Measurements from ENCODE around the gene ISG20. TPM values are rescaled to one million over a fixed set of nuclear protein-coding genes. Genes with fewer than 3 reads are reported as not detected.

Gene ISG20
- total RNA-seq, 1 experiment from 2014 or later: 14.9 TPM

DNA sequence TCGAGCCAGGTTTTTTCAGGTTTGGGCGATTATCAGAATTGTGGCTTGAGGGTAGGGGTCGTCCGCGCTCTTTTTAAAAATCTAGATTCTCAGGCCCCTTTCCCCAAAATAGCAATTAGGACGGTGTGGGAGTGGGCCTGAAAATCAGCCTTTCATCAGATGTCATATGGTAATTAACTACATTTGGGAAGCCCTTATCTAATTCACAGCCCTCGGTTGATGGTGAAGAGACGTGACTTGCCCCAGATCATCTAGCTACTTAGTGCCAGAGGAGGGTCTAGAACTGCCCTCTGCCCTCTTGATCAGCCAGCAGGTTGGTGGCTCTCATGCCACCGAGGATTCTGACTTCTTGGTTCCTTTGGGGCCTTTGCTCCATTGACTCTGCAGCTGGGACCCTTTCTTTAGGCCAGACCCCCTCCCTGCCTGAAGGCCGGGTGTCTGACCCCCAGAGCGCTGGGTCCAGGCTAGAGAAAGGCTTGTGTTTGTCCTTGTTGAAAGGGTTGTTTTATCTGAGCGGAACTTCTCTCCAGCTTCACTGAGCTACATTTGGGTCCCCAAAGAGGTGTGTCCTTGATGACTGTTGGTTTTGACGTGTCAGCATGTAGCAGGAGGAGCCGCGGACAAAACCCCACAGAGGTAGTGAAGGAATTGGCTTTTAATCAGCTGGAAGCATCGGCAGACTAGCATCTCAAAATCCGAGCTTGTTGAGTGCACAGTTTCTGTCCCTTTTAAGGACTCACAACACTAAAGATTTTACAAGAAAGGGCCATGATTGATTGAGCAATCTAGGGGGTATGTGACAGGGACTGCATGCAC, 16.8 kb upstream of the ISG20 start:
- no peaks in the 10 kb centered on the region for H3K27me3 ChIP-seq (ENCODE audit: control insufficient read depth, insufficient read depth, low read length)
- TF ChIP-seq POLR2AphosphoS5 (IDR thresholded peaks at IDR 0.05; ENCODE audit: low read depth, low read length): no peak
- TF ChIP-seq, protein P1, sequence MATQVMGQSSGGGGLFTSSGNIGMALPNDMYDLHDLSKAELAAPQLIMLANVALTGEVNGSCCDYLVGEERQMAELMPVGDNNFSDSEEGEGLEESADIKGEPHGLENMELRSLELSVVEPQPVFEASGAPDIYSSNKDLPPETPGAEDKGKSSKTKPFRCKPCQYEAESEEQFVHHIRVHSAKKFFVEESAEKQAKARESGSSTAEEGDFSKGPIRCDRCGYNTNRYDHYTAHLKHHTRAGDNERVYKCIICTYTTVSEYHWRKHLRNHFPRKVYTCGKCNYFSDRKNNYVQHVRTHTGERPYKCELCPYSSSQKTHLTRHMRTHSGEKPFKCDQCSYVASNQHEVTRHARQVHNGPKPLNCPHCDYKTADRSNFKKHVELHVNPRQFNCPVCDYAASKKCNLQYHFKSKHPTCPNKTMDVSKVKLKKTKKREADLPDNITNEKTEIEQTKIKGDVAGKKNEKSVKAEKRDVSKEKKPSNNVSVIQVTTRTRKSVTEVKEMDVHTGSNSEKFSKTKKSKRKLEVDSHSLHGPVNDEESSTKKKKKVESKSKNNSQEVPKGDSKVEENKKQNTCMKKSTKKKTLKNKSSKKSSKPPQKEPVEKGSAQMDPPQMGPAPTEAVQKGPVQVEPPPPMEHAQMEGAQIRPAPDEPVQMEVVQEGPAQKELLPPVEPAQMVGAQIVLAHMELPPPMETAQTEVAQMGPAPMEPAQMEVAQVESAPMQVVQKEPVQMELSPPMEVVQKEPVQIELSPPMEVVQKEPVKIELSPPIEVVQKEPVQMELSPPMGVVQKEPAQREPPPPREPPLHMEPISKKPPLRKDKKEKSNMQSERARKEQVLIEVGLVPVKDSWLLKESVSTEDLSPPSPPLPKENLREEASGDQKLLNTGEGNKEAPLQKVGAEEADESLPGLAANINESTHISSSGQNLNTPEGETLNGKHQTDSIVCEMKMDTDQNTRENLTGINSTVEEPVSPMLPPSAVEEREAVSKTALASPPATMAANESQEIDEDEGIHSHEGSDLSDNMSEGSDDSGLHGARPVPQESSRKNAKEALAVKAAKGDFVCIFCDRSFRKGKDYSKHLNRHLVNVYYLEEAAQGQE (IDR thresholded peaks at IDR 0.05; ENCODE audit: insufficient read depth in 1 of 2, low read depth in 2 of 2, low read length in 1 of 2): no peak
- no peak for TF ChIP-seq TCF7L2 (IDR thresholded peaks at IDR 0.05; ENCODE audit: low read depth, low read length)
- TF ChIP-seq, protein P2, sequence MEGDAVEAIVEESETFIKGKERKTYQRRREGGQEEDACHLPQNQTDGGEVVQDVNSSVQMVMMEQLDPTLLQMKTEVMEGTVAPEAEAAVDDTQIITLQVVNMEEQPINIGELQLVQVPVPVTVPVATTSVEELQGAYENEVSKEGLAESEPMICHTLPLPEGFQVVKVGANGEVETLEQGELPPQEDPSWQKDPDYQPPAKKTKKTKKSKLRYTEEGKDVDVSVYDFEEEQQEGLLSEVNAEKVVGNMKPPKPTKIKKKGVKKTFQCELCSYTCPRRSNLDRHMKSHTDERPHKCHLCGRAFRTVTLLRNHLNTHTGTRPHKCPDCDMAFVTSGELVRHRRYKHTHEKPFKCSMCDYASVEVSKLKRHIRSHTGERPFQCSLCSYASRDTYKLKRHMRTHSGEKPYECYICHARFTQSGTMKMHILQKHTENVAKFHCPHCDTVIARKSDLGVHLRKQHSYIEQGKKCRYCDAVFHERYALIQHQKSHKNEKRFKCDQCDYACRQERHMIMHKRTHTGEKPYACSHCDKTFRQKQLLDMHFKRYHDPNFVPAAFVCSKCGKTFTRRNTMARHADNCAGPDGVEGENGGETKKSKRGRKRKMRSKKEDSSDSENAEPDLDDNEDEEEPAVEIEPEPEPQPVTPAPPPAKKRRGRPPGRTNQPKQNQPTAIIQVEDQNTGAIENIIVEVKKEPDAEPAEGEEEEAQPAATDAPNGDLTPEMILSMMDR (IDR thresholded peaks at IDR 0.05): no peak
- ChIA-PET CTCF (no interaction called here), POLR2A (interaction anchor here (0.6 to 0.8 kb wide), 2 partner anchors 16 to 318 kb away, joined by 4 to 7 read pairs; no protein-coding TSS in a partner anchor)
- in situ Hi-C loops (cut with HindIII; ENCODE audit: low pct_unique_long_range_greater_than_20kb, low sequenced_read_pairs): no loop called here
- no TSS peak for BruUV-seq (replicated peaks)
- H3K4me1 ChIP-seq (ENCODE audit: control insufficient read depth, insufficient read depth, low read length): peaks cover 20% of the 10 kb centered on the region
- no peak for DNase-seq (ENCODE audit: low read depth, low spot score)
- peaks cover 14% of the 10 kb centered on the region for H3K36me3 ChIP-seq (ENCODE audit: control insufficient read depth, insufficient read depth, low read length)
- H3K4me3 ChIP-seq (ENCODE audit: low read depth in 2 of 2, low read length in 2 of 2): peak overlapping the region; percentile 95
- no peak for ATAC-seq
- H3K27ac ChIP-seq (ENCODE audit: low read length): peak overlapping the region; percentile 95
- no peaks in the 10 kb centered on the region for H3K9me3 ChIP-seq (ENCODE audit: control insufficient read depth, insufficient read depth, low read depth, low read length)
- intact Hi-C loops (cut with micrococcal nuclease; ENCODE audit: unreplicated experiment): no loop called here

DNA sequence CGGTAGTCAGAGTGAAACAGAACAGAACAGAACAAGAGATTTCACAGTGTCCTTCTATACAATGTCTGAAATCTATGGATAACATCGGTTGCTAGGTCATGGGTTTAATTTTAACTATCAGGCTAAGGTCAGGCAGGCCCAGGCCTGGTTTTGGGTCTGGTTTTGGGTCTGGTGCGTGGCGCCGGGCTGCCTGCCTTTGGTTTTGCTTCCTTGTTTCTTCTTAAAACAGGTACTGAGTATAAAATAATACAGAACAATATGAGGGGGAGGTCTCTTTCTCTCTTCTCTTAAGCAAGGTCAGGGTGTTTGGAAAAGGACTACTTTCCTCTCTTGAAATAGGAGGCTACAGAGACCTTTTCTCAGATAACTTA, 16.2 kb upstream of the ISG20 start:
- in situ Hi-C loops (cut with HindIII; ENCODE audit: low pct_unique_long_range_greater_than_20kb, low sequenced_read_pairs) (no loop called here), intact Hi-C loops (cut with micrococcal nuclease; ENCODE audit: unreplicated experiment) (no loop called here)
- H3K4me1 ChIP-seq (ENCODE audit: control insufficient read depth, insufficient read depth, low read length): peaks cover 20% of the 10 kb centered on the region
- H3K27me3 ChIP-seq (ENCODE audit: control insufficient read depth, insufficient read depth, low read length): no peaks in the 10 kb centered on the region
- H3K9me3 ChIP-seq (ENCODE audit: control insufficient read depth, insufficient read depth, low read depth, low read length): no peaks in the 10 kb centered on the region
- TSS peak; percentile 85 for BruUV-seq (replicated peaks)
- no peak for ATAC-seq
- DNase-seq (ENCODE audit: low read depth, low spot score): no peak
- CTCF ChIA-PET: no interaction called here
- H3K36me3 ChIP-seq (ENCODE audit: control insufficient read depth, insufficient read depth, low read length): peaks cover 19% of the 10 kb centered on the region
- H3K27ac ChIP-seq (ENCODE audit: low read length): peak overlapping the region; percentile 95
- peak overlapping the region; percentile 95 for H3K4me3 ChIP-seq (ENCODE audit: low read depth in 2 of 2, low read length in 2 of 2)
- POLR2A ChIA-PET: no interaction called here
- TF ChIP-seq SIN3A (IDR thresholded peaks at IDR 0.05; ENCODE audit: borderline replicate concordance, insufficient read depth, low read depth, low read length) (no peak), POLR2AphosphoS5 (IDR thresholded peaks at IDR 0.05; ENCODE audit: low read depth, low read length) (no peak), TCF7L2 (IDR thresholded peaks at IDR 0.05; ENCODE audit: low read depth, low read length) (no peak)
- TF ChIP-seq, protein P1 (IDR thresholded peaks at IDR 0.05; ENCODE audit: insufficient read depth in 1 of 2, low read depth in 2 of 2, low read length in 1 of 2): no peak
- TF ChIP-seq, protein P2 (IDR thresholded peaks at IDR 0.05): no peak
